GM21515 (cell line): ENCODE results near the gene NDUFC1.

Experiments
- ATAC-seq: cut with Tn5 transposase; IDR thresholded peaks from one replicate; pipeline ENCODE4 v1.9.1; 2021; ENCODE audit not compliant: unreplicated experiment

Gene NDUFC1

DNA sequence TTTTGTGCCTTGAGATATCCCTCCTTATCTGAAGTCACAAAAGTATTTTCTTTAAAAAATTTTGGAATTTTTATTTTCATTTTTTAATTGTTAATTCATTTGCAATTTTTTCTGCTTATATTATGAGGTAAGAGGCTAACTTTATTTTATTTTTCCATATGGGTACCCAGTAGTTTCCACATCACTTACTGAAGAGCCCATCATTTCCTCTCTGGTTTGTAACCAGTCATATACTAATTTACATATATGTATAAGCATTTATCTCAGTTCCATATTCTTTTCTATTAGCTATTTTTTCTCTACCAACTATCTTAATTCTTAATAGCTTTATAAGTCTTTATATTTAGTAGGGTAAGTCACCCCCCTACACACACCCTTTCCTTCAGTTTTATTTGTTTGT lies 49.2 kb downstream of the NDUFC1 start:
- ATAC-seq = no peak

GRCh38 chr4:139247700-139248238 lies 54.5 kb downstream of the NDUFC1 start:
- no peak for ATAC-seq

- no peak for ATAC-seq
These were observed 55.0 kb downstream of the NDUFC1 start for GRCh38 chr4:139247241-139247640.

- no peak for ATAC-seq
These were observed 56.1 kb downstream of the NDUFC1 start for GRCh38 chr4:139246166-139246565.

DNA sequence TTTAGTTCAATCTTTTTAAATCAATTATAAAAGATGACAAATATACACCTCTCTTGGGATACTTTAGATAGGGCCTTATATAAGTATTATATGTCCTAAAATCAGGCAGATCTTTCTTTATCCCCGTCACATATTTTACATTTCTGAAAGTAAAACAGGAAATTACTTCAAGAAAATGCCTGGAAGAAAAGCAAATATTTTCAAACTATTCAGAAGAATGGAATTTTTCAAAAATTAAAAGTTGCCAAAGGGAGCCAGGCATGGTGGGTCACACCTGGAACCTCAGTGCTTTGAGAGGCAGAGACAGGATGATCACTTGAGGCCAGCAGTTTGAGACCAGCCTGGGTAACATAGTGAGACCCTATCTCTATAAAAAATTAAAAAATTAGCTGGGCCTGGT lies 56.7 kb downstream of the NDUFC1 start:
- no peak for ATAC-seq

DNA sequence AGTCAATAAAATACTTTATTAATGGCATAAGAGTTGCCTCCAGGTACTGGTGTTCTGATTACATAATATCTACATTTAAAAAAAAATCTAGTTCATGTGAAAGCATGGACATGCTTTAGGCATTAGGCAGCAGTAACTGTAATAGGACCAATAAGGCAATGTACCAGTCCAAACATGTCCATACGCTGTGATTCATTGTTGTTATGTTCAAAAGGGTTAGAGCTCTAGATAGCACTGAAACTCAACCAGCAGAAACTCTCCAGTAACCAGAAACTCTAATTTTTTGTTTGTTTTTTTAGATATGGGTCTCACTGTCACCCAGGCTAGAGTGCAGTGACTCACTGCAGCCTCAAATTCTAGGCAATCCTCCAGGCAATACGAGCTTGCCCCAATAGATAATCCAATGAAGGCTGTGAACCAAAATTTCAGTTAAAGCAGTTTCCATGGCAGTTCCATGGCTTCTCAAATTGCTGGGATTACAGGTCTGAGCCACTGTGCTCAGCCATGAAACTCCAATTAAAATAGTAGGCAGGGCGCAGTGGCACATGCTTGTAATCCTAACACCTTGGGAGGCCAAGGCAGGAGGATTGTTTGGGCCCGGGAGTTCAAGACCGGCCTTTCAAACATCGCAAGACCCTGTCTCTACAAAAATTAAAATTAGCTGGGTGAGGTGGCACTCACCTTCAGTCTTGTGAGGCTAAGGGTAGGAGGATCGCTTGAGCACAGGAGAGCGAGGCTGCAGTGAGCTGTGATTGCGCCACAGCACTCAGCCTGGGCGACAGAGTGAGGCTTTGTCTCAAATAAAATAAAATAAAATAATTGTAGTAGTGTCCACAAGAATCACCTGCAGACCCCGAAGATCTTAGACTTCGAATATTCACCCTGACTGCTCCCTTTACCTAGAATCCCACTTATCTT lies 58.6 kb downstream of the NDUFC1 start:
- ATAC-seq = no peak

DNA sequence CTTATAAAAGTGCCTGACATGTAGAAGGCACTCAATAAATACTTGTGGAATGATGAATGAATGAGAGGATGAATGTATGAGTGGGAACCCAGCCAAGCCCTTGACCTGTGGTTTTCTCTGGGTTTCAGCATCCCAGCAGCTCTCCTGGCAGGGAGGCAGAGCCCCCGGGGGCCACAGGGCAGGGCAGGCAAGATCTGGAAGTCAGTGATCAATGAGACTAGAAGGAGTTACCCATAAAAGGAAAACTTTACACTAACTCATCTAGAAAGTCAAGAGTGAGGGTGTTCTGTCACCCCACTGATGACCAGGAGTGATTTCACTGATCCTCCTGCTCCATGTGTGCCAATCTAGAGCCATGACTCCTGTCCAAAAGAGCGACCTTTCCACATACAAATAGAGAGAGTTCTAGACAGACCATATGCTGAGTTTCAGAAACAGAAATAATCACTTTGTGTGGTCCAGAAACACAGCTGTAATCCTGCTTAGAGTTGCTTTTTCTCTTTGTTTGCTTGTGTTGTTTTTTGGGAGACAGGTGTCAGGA lies 59.7 kb downstream of the NDUFC1 start:
- ATAC-seq = no peak

- ATAC-seq = no peak
These were observed 60.5 kb downstream of the NDUFC1 start for GRCh38 chr4:139241784-139242151.

- ATAC-seq = no peak
These were observed 61.0 kb downstream of the NDUFC1 start for GRCh38 chr4:139241086-139241783.
